ENCODE data around the gene KLHL2.
"Not testable (repeated sequence)": the region's sequence is repeated elsewhere in the genome, so short reads cannot be mapped to it uniquely, and the experiment has no call there.

KLHL2 gene

GRCh38 chr4:165203541-165204461 lies 3.6 kb upstream of the KLHL2 start:
- no peak for DNase-seq

- DNase-seq: no peak
Observed at GRCh38 chr4:165204462-165204830, 2.9 kb upstream of the KLHL2 start.

- DNase-seq: no peak
Observed at GRCh38 chr4:165207016-165207430, 338 bp upstream of the KLHL2 start.

GRCh38 chr4:165208221-165208652 lies 876 bp downstream of the KLHL2 start:
- DNase-seq: peak; percentile 28

GRCh38 chr4:165208741-165209388 lies 1.5 kb downstream of the KLHL2 start:
- no peak for DNase-seq

GRCh38 chr4:165209796-165210195 lies 2.4 kb downstream of the KLHL2 start:
- DNase-seq: no peak

GRCh38 chr4:165210566-165210965 lies 3.2 kb downstream of the KLHL2 start:
- DNase-seq: no peak

- not testable (repeated sequence) for DNase-seq
Observed at GRCh38 chr4:165212647-165213046, 5.3 kb downstream of the KLHL2 start.

- DNase-seq: not testable (repeated sequence)
Observed at GRCh38 chr4:165213404-165213803, 6.0 kb downstream of the KLHL2 start.

- not testable (repeated sequence) for DNase-seq
Observed at GRCh38 chr4:165213991-165214709, 6.8 kb downstream of the KLHL2 start.

GRCh38 chr4:165215034-165215751 lies 7.8 kb downstream of the KLHL2 start:
- DNase-seq: not testable (repeated sequence)

- DNase-seq: not testable (repeated sequence)
Observed at GRCh38 chr4:165215761-165216487, 8.6 kb downstream of the KLHL2 start.

GRCh38 chr4:165217325-165217724 lies 10.0 kb downstream of the KLHL2 start:
- no peak for DNase-seq

GRCh38 chr4:165221306-165221705 lies 13.9 kb downstream of the KLHL2 start:
- DNase-seq: not testable (repeated sequence)

GRCh38 chr4:165221993-165222650 lies 14.8 kb downstream of the KLHL2 start:
- DNase-seq: not testable (repeated sequence)

- DNase-seq: no peak
Observed at GRCh38 chr4:165222651-165222994, 15.3 kb downstream of the KLHL2 start.

GRCh38 chr4:165227401-165227800 lies 20.0 kb downstream of the KLHL2 start:
- DNase-seq: not testable (repeated sequence)

GRCh38 chr4:165229490-165230200 lies 22.3 kb downstream of the KLHL2 start:
- not testable (repeated sequence) for DNase-seq

- DNase-seq: not testable (repeated sequence)
Observed at GRCh38 chr4:165232623-165233433, 25.5 kb downstream of the KLHL2 start.

GRCh38 chr4:165234766-165235165 lies 27.4 kb downstream of the KLHL2 start:
- no peak for DNase-seq

Data from CD4-positive, alpha-beta T cell treated with Interleukin-12 subunit alpha and Interleukin-12 subunit beta, for 1 hour (primary cell).